NT2/D1 (cell line): Measurements from ENCODE around the gene ARHGEF38.

Experiments used
- SUZ12 ChIP-seq: IDR thresholded peaks from 2 replicates; pipeline ENCODE4 v1.6.1; 2011; ENCODE audit not compliant: insufficient read length, insufficient read depth; ENCODE audit errors: extremely low read depth
- YY1 ChIP-seq: IDR thresholded peaks from 2 replicates; pipeline ENCODE4 v1.6.1; 2011; ENCODE audit not compliant: insufficient read length, insufficient read depth
- ZNF274 ChIP-seq: IDR thresholded peaks from 2 replicates; pipeline ENCODE4 v1.6.1; 2011; ENCODE audit warnings: mild to moderate bottlenecking, low read depth, low read length

GRCh38 chr4:105627620-105628019, 75.2 kb downstream of the ARHGEF38 start:
- TF ChIP-seq YY1, result no peak
- no peak for TF ChIP-seq ZNF274
- no peak for TF ChIP-seq SUZ12
